HG02870 (cell line): ENCODE results near the gene RNF213.
"Not testable (repeated sequence)": the region's sequence is repeated elsewhere in the genome, so short reads cannot be mapped to it uniquely, and the experiment has no call there.

Experiments used
- ATAC-seq: cut with Tn5 transposase; IDR thresholded peaks from one replicate; pipeline ENCODE4 v1.9.1; 2021; ENCODE audit warnings: mild to moderate bottlenecking, moderate library complexity; ENCODE audit not compliant: unreplicated experiment

The RNF213 gene

GRCh38 chr17:80248894-80249710 is 11.6 kb upstream of the RNF213 start:
- ATAC-seq: no peak

DNA sequence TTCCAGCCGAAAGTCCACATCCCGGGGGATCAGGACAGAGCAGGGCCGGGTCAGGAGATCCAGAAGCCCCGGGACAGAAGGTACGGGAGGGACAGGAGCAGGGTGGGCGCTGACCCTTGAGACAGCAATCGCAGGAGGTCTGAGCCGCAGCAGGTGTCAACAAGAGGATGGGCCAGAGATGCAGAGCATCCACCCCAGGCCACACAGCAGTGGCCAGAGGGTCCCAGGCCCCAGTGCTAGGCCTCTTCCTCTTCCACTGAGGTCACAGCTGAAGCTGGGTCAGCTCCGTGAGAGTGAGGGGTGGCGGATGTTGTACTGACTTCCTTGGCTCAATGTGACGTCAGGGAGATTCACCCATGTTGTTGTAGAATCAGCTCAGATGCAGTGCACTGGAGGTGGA is 8.7 kb upstream of the RNF213 start:
- no peak for ATAC-seq

DNA sequence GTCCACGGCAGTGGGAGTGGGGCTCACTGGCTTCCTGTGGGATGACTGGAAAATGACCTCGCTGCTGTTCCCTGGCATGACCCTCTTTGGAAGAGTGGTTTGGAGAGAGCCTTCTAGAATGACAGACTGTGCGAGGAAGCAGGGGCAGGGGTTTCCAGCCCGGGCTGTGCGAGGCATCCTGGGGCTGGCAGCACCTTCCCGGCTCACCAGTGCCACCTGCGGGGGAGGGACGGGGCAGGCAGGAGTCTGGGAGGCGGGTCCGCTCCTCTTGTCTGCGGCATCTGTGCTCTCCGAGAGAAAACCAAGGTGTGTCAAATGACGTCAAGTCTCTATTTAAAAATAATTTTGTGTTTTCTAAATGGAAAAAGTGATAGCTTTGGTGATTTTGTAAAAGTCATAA is 7.8 kb upstream of the RNF213 start:
- no peak for ATAC-seq

DNA sequence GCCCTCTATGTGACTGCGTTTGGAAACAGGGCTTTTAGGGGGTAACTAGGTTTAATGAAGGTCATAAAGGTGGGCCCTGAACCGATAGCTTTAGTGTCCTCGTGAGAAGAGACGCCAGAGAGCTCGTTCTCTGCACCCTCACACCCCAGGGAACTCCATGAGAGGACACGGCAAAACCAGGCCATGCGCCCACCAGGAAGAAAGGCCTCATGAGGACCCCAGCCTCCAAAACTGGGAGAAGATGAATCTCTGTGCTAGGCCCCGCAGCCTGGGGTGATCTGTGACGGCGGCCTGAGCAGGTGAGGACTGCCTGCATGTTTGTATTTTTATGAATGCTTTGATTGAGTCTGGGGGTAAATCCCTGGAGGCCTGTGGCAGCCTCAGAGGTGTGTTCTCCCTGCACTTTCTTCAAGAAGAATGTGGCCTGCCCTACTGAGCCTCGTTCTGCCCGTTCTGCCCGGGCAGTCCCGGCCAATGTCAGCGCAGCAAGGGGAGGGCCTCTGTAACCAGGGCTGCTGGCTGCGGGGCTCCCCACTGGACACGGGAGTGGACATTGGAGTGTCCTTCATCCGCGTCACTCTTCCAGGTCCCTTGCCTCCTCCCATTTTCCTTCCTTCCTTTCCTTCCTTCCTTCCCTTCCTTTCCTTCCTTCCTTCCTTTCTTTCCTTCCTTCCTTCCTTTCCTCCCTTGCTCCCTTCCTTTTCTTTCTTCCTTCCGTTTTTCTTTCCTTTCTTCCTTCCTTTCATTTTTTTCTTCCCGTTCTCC is 6.8 kb upstream of the RNF213 start:
- ATAC-seq: no peak

- no peak for ATAC-seq
Measured at GRCh38 chr17:80254396-80255251, 6.0 kb upstream of the RNF213 start.

GRCh38 chr17:80256034-80256350 is 4.7 kb upstream of the RNF213 start:
- ATAC-seq: no peak

GRCh38 chr17:80257716-80258213 is 2.9 kb upstream of the RNF213 start:
- ATAC-seq: no peak

DNA sequence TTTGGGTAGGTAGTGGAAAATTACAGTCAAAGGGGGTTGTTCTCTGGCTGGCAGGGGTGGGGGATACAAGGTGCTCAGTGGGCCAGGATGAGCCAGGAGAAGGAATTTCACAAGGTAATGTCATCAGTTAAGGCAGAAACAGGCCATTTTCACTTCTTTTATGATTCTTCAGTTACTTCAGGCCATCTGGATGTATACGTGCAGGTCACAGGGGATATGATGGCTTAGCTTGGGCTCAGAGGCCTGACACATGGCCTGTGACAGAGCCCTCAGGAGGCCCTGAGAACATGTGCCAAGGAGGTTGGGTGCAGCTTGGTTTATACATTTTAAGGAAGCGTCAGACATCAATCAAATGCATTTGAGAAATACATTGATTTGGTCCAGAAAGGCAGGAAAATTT is 2.4 kb upstream of the RNF213 start:
- ATAC-seq: not testable (repeated sequence)

GRCh38 chr17:80259457-80260068 is 1.1 kb upstream of the RNF213 start:
- ATAC-seq: no peak

DNA sequence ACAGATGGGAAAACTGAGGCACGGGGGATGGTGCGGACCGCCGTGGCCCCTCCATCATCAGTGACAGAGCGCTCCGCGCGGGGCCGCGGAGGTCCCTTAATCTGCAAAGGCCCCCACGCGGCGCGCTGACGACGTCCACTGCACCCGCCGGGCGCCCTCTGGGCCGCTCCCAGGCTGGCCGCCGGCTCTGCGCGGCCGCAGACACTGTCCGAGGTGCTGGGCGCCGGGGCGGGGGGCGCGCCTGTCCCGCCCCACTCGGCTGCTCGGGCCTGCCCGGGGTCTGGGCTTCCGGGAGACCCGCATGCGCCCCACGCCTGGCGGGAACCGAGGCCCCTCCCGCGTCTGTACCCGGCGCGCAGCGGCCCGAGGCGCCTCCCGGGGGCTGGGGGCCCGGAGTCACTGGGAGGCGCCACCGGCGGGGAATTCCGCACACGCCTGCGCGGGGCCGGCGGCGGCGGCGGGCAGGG is 550 bp upstream of the RNF213 start:
- ATAC-seq: no peak

DNA sequence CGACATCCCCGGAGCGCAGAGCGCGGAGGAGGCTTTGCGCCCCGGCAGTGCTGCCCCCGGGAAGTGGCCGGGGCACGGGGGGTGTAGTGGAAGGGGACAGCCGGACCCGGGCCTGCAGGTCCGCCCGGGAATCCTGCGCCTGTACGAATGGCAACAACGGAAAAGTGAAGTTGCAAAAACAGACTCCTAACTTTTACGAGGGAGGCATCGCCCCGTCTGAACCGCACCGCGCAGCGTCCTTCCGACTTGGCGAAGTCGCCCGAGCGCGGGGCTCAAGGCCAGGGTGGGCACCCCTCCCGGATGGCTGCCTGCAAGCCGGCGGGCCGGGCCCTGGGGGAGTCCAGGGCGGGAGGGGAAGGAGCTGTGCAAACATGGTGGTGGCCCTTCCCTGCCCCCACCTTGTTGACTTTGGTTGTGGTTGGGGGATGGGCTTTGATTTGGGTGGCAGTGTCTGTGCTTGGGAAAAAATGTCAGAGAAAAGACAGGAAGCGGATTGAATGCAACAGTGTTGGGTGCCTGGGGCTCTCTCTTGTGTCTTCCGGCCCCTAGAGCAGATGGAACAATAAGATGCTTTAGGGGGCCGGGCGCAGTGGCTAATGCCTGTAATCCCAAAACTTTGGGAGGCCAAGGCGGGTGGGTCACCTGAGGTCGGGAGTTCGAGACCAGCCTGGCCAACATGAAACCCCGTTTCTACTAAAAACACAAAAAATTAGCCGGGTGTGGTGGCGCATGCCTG is 675 bp downstream of the RNF213 start:
- ATAC-seq: no peak

DNA sequence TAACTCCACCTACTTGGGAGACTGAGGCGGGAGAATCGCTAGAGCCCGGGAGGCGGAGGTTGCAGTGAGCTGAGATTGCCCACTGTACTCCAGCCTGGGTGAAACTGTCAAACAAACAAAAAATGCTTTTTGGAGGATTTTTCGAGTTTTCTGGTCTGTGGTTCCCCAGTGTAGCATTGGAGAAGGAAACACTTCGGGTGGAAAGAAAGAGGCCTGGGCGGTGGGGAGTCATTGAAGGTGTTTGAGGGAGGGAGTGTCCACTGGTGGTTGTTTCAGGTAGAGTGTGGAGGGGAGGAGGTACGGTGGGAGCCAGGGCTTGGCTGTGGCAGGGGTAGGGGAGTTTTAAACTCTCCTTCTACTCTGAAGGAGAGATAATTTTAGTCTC is 1.2 kb downstream of the RNF213 start:
- ATAC-seq: no peak

DNA sequence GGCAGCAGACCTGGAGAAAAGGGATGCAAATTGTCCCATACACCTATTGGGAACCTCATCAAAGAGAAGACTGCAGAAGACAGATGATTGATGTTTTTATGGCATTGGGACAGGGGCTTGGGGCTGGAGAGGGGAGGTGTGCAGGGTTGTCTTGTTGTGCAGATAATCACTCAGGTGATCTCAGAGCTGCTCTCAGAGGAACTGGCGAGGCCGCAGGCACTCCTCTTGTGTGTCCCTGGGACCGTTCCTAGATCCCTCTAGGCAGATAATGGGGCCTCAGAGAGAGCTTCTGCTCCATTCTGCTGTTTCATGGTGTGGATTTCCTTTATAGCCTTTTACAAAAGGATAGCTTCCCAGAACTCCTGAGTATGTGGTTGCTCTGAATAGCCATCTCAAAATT is 1.6 kb downstream of the RNF213 start:
- no peak for ATAC-seq

DNA sequence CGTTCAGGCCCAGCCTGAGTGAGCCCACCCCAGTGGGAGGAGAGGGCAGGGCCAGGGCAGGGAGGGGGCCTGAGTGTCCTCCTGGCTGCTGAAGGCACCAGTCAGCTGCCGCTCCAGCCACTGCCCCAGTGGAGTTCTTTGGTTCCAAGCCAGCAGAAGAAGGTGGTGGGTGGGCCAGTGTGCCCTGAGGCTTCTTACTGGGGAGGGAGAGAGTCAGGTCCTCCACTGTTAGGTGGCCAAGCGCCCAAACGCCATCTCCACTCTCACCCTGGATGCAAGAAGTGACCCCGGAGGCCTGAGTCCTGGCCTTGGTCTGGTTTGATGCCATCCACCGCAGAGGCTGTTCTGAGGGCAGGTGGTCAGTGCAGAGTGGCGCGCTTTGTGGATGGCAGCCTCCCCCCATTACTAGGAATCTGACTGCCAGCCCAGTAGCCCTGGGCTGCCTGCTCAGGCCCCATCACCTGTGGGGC is 2.2 kb downstream of the RNF213 start:
- ATAC-seq: no peak

DNA sequence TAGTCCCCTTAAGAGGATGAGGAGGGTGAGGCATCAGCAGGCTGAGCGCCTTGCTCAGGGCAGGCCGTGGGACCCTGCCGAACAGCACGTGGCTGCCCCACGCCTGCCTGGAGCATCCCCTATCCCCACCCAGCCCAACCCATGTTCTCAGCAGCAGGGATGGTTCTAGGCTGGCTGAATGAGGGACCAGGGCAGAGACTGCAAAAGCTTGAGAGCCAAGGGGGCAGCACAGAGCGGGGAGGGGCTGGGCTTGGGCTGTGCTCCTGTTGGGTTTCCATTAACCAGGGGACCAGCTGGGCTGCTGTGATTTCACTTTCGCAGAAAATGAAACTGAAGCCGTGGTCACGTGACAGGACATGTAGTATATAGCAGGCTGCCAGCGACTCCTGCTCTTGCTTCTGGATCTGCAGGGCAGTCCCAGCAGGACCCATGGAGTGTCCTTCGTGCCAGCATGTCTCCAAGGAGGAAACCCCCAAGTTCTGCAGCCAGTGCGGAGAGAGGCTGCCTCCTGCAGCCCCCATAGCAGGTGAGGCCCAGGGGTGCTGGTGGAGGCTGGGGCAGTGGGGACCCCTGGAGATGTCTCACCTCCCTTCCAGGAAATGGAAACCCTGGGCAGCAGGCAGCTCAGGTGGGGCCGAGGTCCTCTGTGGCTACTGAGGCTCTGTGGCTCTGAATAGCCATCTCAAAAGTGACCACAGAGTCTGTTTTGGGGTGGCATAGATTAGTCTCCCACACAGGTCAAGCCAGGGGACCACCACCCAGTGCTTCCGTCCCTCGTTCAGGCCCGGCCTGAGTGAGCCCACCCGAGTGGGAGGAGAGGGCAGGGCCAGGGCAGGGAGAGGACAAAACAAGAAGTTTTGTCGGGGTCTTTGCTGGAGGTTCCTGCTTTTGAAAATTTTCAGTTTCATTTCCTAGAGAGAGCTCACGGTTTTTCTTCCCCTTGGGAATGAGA is 2.9 kb downstream of the RNF213 start:
- ATAC-seq: peak; percentile 33

- no peak for ATAC-seq
Measured at GRCh38 chr17:80264205-80265075, 3.8 kb downstream of the RNF213 start.

DNA sequence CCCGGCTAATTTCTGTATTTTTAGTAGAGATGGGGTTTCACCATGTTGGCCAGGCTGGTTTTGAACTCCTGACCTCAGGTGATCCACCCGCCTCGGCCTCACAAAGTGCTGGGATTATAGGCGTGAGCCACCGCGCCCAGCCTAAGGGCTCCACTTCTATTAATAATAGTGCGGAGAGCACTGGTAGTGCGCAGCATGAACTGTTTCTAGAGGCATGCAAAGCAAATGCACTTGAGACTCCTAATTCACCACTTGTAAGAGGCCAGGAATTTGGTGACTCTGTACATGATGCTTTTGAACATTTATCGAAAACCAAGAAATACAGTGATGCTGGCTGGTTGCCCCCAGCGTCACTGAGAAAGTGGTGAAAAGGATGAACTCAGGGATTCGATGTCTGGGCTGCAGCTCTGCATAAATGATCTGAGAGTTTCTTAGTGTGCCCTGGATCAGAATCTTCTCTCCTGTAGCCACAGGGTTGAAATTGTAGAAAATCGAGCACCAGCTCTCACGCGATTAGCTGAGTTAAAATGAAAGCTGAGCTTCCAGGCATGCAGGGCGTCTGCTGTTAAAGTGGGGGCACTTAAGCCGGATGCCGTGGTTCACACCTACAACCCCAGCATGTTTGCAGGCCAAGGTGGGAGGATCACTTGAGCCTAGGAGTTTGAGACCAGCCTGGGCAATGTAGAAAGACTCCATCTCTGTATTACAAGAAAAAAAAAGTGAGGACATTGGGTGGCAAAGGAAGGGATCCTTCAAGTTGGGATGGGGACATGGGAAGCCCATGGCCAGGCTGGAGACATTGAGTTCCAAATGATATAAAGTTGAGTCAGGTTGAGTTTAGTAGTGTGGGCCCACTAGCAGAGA is 4.8 kb downstream of the RNF213 start:
- no peak for ATAC-seq
